Mononuclear cell (primary cell): Measurements from ENCODE around the gene NDUFB8. TPM values are rescaled to one million over a fixed set of nuclear protein-coding genes. Genes with fewer than 3 reads are reported as not detected.
"Not testable (repeated sequence)": the region's sequence is repeated elsewhere in the genome, so short reads cannot be mapped to it uniquely, and the experiment has no call there.

Experiments used
- H3K27me3 ChIP-seq: 2 replicates; pipeline ENCODE4 v1.6.0; 2011; ENCODE audit warnings: low read length, control low read depth; ENCODE audit not compliant: insufficient read depth
- H3K4me1 ChIP-seq: 2 replicates; pipeline ENCODE4 v1.5.1; 2011; ENCODE audit warnings: mild to moderate bottlenecking, low read length, control low read depth; ENCODE audit not compliant: insufficient read depth
- H3K4me3 ChIP-seq: 2 replicates; pipeline ENCODE4 v1.5.1; 2011; ENCODE audit warnings: mild to moderate bottlenecking, low read length, moderate library complexity
- H3K9me3 ChIP-seq: 2 replicates; pipeline ENCODE4 v1.5.1; 2011; ENCODE audit warnings: low read depth, mild to moderate bottlenecking, control low read depth, low read length
- total RNA-seq: library from RNA; depleted of rRNA; stranded (reverse); fragments of >200 nt; gene quantifications from one replicate; pipeline ENCODE4 v1.2.3, GENCODE V29; 2012

Gene NDUFB8
- total RNA-seq: 112 TPM

DNA sequence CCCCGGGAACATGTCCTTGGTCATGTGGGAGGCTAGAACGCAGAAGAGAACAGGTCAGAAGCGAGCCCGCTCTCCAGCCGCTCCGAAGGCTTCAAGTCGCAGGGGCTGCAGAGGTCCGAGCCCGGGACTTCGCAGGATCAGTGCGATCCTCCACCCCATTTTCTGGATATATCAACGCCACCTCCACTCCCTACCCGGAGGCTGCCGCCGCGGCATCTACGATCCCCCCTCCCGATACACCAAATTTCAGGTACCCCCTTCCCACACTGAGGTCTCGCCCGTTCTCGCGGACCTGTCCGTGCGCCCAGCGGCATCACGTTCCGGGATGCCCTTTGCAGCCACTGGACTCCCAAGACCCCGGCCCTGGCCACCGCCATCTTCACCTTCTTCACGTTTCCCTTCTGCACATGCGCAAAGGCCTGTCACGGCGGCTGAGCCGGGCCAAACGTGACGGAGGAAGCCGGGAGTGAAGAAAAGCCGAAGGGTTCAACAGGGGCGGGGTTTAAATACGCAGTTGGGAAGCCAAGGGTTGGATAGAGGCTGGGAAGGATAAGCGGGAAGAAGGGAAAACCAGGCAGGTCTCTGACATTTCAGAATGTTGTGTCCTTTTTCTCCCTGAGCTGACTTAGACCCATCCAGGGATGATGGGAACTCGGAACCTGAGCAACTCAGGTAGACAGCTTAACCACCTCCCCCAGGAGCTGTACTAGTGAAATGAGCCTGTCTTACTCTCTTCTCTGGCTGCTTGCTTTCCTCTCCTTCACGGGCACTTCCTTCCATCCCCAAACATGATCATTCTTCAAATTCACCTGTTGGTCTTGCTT, at the start of gene NDUFB8:
Gene NDUFB8 (minus strand): TSS at position 397 of the 824 bp plus-strand sequence. CDS start 20 bp downstream, at position 377.
- H3K9me3 ChIP-seq: no peaks in the 10 kb centered on the region
- peaks cover 27% of the 10 kb centered on the region for H3K4me1 ChIP-seq
- H3K27me3 ChIP-seq: no peaks in the 10 kb centered on the region
- H3K4me3 ChIP-seq: peak within 1 kb of the TSS; percentile 85

GRCh38 chr10:100576282-100576635, 46.6 kb upstream of the NDUFB8 start:
- no peak overlapping the region for H3K4me3 ChIP-seq
- no peaks in the 10 kb centered on the region for H3K9me3 ChIP-seq
- H3K4me1 ChIP-seq: no peaks in the 10 kb centered on the region
- H3K27me3 ChIP-seq: peaks cover 2% of the 10 kb centered on the region

- no peaks in the 10 kb centered on the region for H3K4me1 ChIP-seq
- no peaks in the 10 kb centered on the region for H3K9me3 ChIP-seq
- peaks cover 7% of the 10 kb centered on the region for H3K27me3 ChIP-seq
- no peak overlapping the region for H3K4me3 ChIP-seq
Measured at GRCh38 chr10:100575585-100576281, 46.1 kb upstream of the NDUFB8 start.

- H3K9me3 ChIP-seq, H3K4me3 ChIP-seq, H3K4me1 ChIP-seq: not testable (repeated sequence)
- H3K27me3 ChIP-seq: peaks cover 13% of the 10 kb centered on the region
Measured at GRCh38 chr10:100575146-100575545, 45.5 kb upstream of the NDUFB8 start.

GRCh38 chr10:100571084-100571856, 41.6 kb upstream of the NDUFB8 start:
- H3K4me3 ChIP-seq: no peak overlapping the region
- peaks cover 36% of the 10 kb centered on the region for H3K27me3 ChIP-seq
- H3K9me3 ChIP-seq: no peaks in the 10 kb centered on the region
- H3K4me1 ChIP-seq: no peaks in the 10 kb centered on the region

DNA sequence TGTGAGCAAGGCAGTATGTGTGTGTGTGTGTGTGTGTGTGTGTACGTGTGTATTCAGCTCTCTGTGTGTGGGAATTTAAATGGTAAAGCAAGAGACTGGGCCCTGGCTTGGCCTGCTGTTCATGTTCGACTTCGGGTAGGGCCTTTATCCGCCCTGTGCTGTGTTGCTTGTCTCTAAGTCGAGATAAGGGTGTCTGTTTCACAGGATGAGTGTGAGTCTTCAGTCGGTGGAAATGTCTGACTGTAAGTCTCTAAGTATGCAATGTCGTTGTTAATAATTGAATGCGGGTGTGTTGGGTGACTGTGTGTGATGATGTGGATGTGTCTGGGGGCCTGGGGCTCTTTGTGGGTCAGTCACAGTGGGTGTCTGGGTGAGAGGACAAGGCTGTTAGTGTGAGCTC, 40.8 kb upstream of the NDUFB8 start:
- Histone ChIP-seq H3K9me3 (no peaks in the 10 kb centered on the region), H3K4me1 (no peaks in the 10 kb centered on the region), H3K27me3 (peaks cover 42% of the 10 kb centered on the region), H3K4me3 (no peak overlapping the region)

DNA sequence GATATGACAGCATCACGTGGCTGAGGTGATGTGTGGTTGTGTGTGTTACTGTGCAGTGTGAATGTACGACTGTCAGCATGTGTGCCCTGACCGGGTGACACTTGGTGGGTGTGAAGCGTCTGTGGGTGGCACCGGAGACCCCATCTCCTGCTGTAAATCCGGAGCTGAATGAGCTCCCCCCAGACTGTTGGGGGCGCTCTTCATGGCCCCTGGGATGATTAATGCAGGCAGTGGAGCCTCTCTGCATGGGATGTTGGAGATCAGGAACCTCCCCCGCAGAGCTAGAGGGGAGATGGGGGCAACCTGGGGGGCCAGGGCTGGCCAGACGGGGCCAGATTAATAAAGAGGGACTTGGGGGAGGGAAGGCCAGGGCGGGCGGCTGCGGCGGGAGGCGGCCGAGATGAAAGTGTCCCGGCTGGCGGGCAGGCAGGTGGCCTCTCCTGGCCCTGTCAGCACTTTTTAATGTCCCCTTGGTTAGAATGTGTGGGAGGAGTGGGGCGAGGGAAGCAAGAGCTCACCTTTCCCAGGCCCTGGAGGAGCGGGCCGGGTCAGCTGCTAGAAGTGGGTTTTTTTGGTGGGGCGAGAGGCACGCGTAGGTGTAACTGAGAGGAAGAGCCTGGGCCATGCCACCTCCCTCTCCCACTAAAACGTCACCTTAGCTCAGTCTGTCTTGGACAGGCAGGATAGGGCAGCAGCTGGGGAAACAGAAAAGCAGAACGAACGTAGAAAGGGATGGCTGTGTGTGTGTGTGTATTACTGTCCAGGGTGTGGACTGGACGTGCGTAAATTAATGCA, 40.2 kb upstream of the NDUFB8 start:
- Histone ChIP-seq H3K27me3 (peaks cover 42% of the 10 kb centered on the region), H3K4me1 (no peaks in the 10 kb centered on the region), H3K4me3 (no peak overlapping the region), H3K9me3 (no peaks in the 10 kb centered on the region)

GRCh38 chr10:100568912-100569311, 39.2 kb upstream of the NDUFB8 start:
- H3K4me3 ChIP-seq: no peak overlapping the region
- H3K9me3 ChIP-seq: no peaks in the 10 kb centered on the region
- H3K27me3 ChIP-seq: peaks cover 42% of the 10 kb centered on the region
- no peaks in the 10 kb centered on the region for H3K4me1 ChIP-seq

DNA sequence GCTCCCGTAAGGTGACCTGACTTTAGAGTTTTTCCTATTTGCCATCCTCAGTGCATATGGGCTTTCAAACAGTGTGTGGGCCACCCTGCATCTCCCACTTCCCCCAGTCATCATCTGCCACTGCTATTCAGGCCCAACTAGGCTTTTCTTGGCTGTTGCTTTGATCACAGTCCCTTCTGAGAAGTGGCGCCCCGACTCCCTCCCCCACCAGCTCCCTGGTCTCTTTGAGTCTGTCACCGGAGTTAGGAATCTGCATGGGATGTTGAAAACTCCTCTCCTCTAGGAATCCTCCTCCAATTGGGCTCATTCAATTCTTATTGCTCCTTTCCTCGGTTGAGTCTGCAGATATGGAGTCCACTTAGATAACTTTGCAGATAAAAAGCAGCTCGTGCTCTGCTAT, 38.2 kb upstream of the NDUFB8 start:
- peaks cover 1% of the 10 kb centered on the region for H3K4me1 ChIP-seq
- H3K9me3 ChIP-seq: no peaks in the 10 kb centered on the region
- no peak overlapping the region for H3K4me3 ChIP-seq
- H3K27me3 ChIP-seq: peaks cover 48% of the 10 kb centered on the region

GRCh38 chr10:100567249-100567648, 37.6 kb upstream of the NDUFB8 start:
- Histone ChIP-seq H3K4me1 (peaks cover 7% of the 10 kb centered on the region), H3K27me3 (peaks cover 53% of the 10 kb centered on the region), H3K9me3 (no peaks in the 10 kb centered on the region), H3K4me3 (no peak overlapping the region)

DNA sequence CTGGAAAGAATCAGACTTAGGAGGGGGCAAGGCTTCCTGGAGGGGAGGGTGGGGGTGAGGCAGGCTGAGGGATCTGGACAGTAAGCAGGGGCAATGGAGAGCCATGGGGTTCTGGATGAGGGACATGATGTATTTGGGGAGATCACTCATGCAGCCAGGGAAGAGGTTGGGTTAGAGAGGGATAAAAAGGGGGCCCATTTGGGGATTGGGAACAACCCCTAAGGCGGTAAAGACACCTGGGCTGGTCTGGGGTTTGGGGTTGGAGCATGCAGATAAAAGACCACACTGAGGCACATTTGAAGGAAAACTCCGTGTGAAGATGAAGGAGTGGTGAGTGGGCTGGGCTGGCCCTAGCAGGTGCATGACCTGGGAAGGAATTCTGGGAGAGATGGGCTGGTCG, 36.9 kb upstream of the NDUFB8 start:
- Histone ChIP-seq H3K9me3 (no peaks in the 10 kb centered on the region), H3K4me3 (no peak overlapping the region), H3K4me1 (peaks cover 14% of the 10 kb centered on the region), H3K27me3 (peaks cover 56% of the 10 kb centered on the region)

GRCh38 chr10:100565206-100565985, 35.7 kb upstream of the NDUFB8 start:
- Histone ChIP-seq H3K27me3 (peaks cover 48% of the 10 kb centered on the region), H3K4me1 (peaks cover 16% of the 10 kb centered on the region), H3K9me3 (no peaks in the 10 kb centered on the region), H3K4me3 (no peak overlapping the region)

- Histone ChIP-seq H3K4me3 (no peak overlapping the region), H3K27me3 (peaks cover 23% of the 10 kb centered on the region), H3K4me1 (peaks cover 16% of the 10 kb centered on the region), H3K9me3 (no peaks in the 10 kb centered on the region)
Measured at GRCh38 chr10:100562008-100562672, 32.5 kb upstream of the NDUFB8 start.
